Liver (tissue), 9 donors: ENCODE data around the gene IRF2. TPM values are rescaled to one million over a fixed set of nuclear protein-coding genes. Genes with fewer than 3 reads are reported as not detected.

ENCODE experiments used
- DNase-seq: peaks from one replicate; pipeline ENCODE4 v3.0.0-alpha.2; 2017; ENCODE audit warnings: low spot score
- H3K27ac ChIP-seq, 2 donors: one replicate each; pipeline ENCODE4 v1.7.0; 2013; ENCODE audit warnings: inconsistent platforms in 2 of 2, low read length in 2 of 2, control low read depth in 1 of 2, low read depth in 1 of 2, mild to moderate bottlenecking in 1 of 2
- H3K27me3 ChIP-seq, 4 donors: one replicate each; pipeline versions ENCODE4 v1.6.1 to v1.7.0; 2013; ENCODE audit warnings: low read length in 3 of 4, inconsistent platforms in 1 of 4, mild to moderate bottlenecking in 1 of 4, moderate library complexity in 1 of 4; ENCODE audit not compliant: control insufficient read depth in 4 of 4, insufficient read depth in 4 of 4
- H3K36me3 ChIP-seq, 4 donors: one replicate each; pipeline versions ENCODE4 v1.6.1 to v1.7.0; 2013; ENCODE audit warnings: low read length in 3 of 4, mild to moderate bottlenecking in 3 of 4, low read depth in 1 of 4, moderate library complexity in 1 of 4; ENCODE audit not compliant: control insufficient read depth in 4 of 4, insufficient read depth in 3 of 4
- H3K4me1 ChIP-seq, 4 donors: one replicate each; pipeline versions ENCODE4 v1.6.1 to v1.7.0; 2013; ENCODE audit warnings: low read length in 3 of 4, mild to moderate bottlenecking in 3 of 4, moderate library complexity in 1 of 4; ENCODE audit not compliant: control insufficient read depth in 4 of 4, insufficient read depth in 4 of 4
- H3K4me3 ChIP-seq, 3 donors: one replicate each; pipeline versions ENCODE4 v1.6.1 to v1.7.0; 2013; ENCODE audit warnings: low read length in 3 of 3, control low read depth in 1 of 3, low read depth in 1 of 3, mild to moderate bottlenecking in 1 of 3
- H3K9ac ChIP-seq, 2 donors: one replicate each; pipeline ENCODE4 v1.7.0; 2013; ENCODE audit warnings: low read length in 2 of 2, mild to moderate bottlenecking in 2 of 2, moderate library complexity in 2 of 2, control low read depth in 1 of 2, low read depth in 1 of 2
- H3K9me3 ChIP-seq, 4 donors: one replicate each; pipeline versions ENCODE4 v1.6.1 to v1.7.0; 2013; ENCODE audit warnings: low read length in 3 of 4; ENCODE audit not compliant: control insufficient read depth in 4 of 4
- CTCF ChIP-seq: fragments of 150-350 bp; IDR thresholded peaks from 2 replicates; pipeline ENCODE4 v1.5.1; 2017; ENCODE audit warnings: improper control_type of control experiment, low read depth, low read length; ENCODE audit not compliant: missing input control
- EGR1 ChIP-seq, 2 donors: IDR thresholded peaks; 2 replicates each; pipeline ENCODE4 v1.6.1; 2016 to 2018; ENCODE audit warnings: antibody characterized with exemption in 2 of 2, low read depth in 2 of 2
- FOXA2 ChIP-seq: IDR thresholded peaks from 2 replicates; pipeline ENCODE4 v1.6.1; 2016; ENCODE audit warnings: antibody characterized with exemption
- GABPA ChIP-seq, 2 donors: IDR thresholded peaks in 1 of 2; conservative IDR thresholded peaks in 1 of 2; 2 replicates each; pipeline ENCODE4 v1.6.1; 2016; ENCODE audit warnings: antibody characterized with exemption in 2 of 2, mild to moderate bottlenecking in 1 of 2, moderate library complexity in 1 of 2
- HNF4A ChIP-seq, 2 donors: conservative IDR thresholded peaks; 2 replicates each; pipeline ENCODE4 v1.6.1; 2016; ENCODE audit warnings: antibody characterized with exemption in 2 of 2, mild to moderate bottlenecking in 2 of 2
- HNF4G ChIP-seq: IDR thresholded peaks from 2 replicates; pipeline ENCODE4 v1.6.1; 2016; ENCODE audit warnings: antibody characterized with exemption
- NR2F2 ChIP-seq: IDR thresholded peaks from 2 replicates; pipeline ENCODE4 v1.6.1; 2016; ENCODE audit warnings: antibody characterized with exemption
- RAD21 ChIP-seq, 2 donors: IDR thresholded peaks; 2 replicates each; pipeline ENCODE4 v1.6.1; 2016; ENCODE audit warnings: antibody characterized with exemption in 2 of 2, mild to moderate bottlenecking in 2 of 2
- REST ChIP-seq: IDR thresholded peaks from 2 replicates; pipeline ENCODE4 v1.6.1; 2016; ENCODE audit warnings: antibody characterized with exemption, mild to moderate bottlenecking
- RXRA ChIP-seq, 2 donors: IDR thresholded peaks; 2 replicates each; pipeline ENCODE4 v1.6.1; 2017 to 2018; ENCODE audit warnings: antibody characterized with exemption in 2 of 2, mild to moderate bottlenecking in 1 of 2
- SP1 ChIP-seq: IDR thresholded peaks from 2 replicates; pipeline ENCODE4 v1.6.1; 2018; ENCODE audit warnings: antibody characterized with exemption, mild to moderate bottlenecking
- TAF1 ChIP-seq: conservative IDR thresholded peaks from 2 replicates; pipeline ENCODE4 v1.6.1; 2016; ENCODE audit warnings: antibody characterized with exemption, mild to moderate bottlenecking
- YY1 ChIP-seq: IDR thresholded peaks from 2 replicates; pipeline ENCODE4 v1.6.1; 2016; ENCODE audit warnings: antibody characterized with exemption, mild to moderate bottlenecking
- WGBS: extraction: QIAGEN DNeasy Blood & Tissue Kit; methylation state at CpG from one replicate; pipeline ENCODE4 v1.1.7; 2013; 5-methylcytosine and 5-hydroxymethylcytosine counted together
- polyA plus RNA-seq, 2 donors: library from polyadenylated mRNA; stranded (reverse) in 1 of 2; unstranded in 1 of 2; fragments of 200-250 nt in 1 of 2; fragments of >200 nt in 1 of 2; fragmentation: Nextera tagmentation in 1 of 2; extraction: Ambion mirVana in 1 of 2; gene quantifications; one replicate each; pipeline versions ENCODE4 v1.2.1 to v1.2.3, GENCODE V29; 2013 to 2015
- total RNA-seq, 2 donors: library from RNA; depleted of rRNA; stranded (reverse); fragments of >200 nt; gene quantifications; one replicate each; pipeline ENCODE4 v1.2.3, GENCODE V29; 2014
- TF ChIP-seq, protein P1 (sequence below): IDR thresholded peaks from 2 replicates; pipeline ENCODE4 v1.6.1; 2016; ENCODE audit warnings: antibody characterized with exemption
- TF ChIP-seq, protein P2 (sequence below): IDR thresholded peaks from 2 replicates; pipeline ENCODE4 v1.6.1; 2016; ENCODE audit warnings: antibody characterized with exemption
- donor health status: healthy.
- donor health status: healthy.
- donor health status: healthy.
- donor health status: healthy.
- donor health status: healthy.

Gene IRF2
- total and polyA plus RNA-seq, 4 donors: 12.9 to 25.5 (median 22.2) TPM

DNA sequence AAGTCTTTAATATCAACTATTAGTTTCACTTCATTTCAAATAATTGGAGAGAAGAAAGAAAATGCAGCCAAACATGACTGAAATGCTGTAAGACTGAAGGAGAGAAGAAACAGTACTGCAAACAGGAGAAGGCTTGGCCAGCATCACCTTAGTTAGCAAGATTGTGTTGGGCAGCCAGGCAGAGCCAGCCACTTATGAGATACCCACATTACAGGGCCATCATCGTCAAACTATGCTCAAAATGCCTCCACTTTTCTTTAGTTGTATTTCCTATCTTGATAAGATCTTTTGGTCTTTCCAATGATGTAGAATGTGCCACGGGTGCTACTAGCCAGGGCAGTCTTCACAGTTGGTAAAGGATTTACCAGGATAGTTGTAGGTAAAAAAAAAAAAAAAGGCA, 10.9 kb upstream of the IRF2 start:
- H3K4me3 ChIP-seq: no peak overlapping the region
- no peak for DNase-seq
- 90% methylated on average over 2 of the region's 2 CpGs for WGBS
- no peaks in the 10 kb centered on the region for H3K4me1 ChIP-seq
- no peak for TF ChIP-seq NR2F2
- TF ChIP-seq, protein P1, sequence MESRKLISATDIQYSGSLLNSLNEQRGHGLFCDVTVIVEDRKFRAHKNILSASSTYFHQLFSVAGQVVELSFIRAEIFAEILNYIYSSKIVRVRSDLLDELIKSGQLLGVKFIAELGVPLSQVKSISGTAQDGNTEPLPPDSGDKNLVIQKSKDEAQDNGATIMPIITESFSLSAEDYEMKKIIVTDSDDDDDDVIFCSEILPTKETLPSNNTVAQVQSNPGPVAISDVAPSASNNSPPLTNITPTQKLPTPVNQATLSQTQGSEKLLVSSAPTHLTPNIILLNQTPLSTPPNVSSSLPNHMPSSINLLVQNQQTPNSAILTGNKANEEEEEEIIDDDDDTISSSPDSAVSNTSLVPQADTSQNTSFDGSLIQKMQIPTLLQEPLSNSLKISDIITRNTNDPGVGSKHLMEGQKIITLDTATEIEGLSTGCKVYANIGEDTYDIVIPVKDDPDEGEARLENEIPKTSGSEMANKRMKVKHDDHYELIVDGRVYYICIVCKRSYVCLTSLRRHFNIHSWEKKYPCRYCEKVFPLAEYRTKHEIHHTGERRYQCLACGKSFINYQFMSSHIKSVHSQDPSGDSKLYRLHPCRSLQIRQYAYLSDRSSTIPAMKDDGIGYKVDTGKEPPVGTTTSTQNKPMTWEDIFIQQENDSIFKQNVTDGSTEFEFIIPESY: no peak
- TF ChIP-seq YY1: no peak
- TF ChIP-seq REST: no peak
- TF ChIP-seq, protein P2, sequence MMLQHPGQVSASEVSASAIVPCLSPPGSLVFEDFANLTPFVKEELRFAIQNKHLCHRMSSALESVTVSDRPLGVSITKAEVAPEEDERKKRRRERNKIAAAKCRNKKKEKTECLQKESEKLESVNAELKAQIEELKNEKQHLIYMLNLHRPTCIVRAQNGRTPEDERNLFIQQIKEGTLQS: no peak
- no peak for TF ChIP-seq CTCF
- H3K9me3 ChIP-seq: no peaks in the 10 kb centered on the region
- no peak overlapping the region for H3K9ac ChIP-seq
- no peaks in the 10 kb centered on the region for H3K36me3 ChIP-seq
- H3K27ac ChIP-seq: no peak overlapping the region
- no peaks in the 10 kb centered on the region for H3K27me3 ChIP-seq

GRCh38 chr4:184481544-184481943, 7.2 kb upstream of the IRF2 start:
- Histone ChIP-seq H3K9me3 (no peaks in the 10 kb centered on the region), H3K27ac (no peak overlapping the region), H3K36me3 (no peaks in the 10 kb centered on the region), H3K4me1 (peaks cover 6 to 30% (median 24%) of the 10 kb centered on the region in 4 donors), H3K27me3 (no peaks in the 10 kb centered on the region), H3K4me3 (no peak overlapping the region), H3K9ac (no peak overlapping the region)
- no peak for DNase-seq
- WGBS: 94% methylated on average over 6 of the region's 6 CpGs
- TF ChIP-seq, protein P2: no peak
- TF ChIP-seq TAF1 (no peak), RXRA (IDR thresholded peaks at IDR 0.05) (no peak), GABPA (IDR thresholded peaks at IDR 0.05 in 1 of 2, conservative IDR thresholded peaks at IDR 0.05 in 1 of 2) (no peak), NR2F2 (no peak), HNF4A (conservative IDR thresholded peaks at IDR 0.05) (no peak), EGR1 (IDR thresholded peaks at IDR 0.05; ENCODE audit: low read depth in 2 of 2) (no peak), CTCF (no peak), SP1 (no peak), YY1 (no peak), HNF4G (no peak), RAD21 (IDR thresholded peaks at IDR 0.05) (no peak), FOXA2 (no peak), REST (no peak)
- TF ChIP-seq, protein P1: no peak
